Stimulated activated naive CD8-positive, alpha-beta T cell treated with anti-CD3 and anti-CD28 coated beads, Interleukin-15, amount 100 ng/mL, for 72 hours (primary cell): ENCODE measurements around the gene SERPINA7.
"Not testable (repeated sequence)": the region's sequence is repeated elsewhere in the genome, so short reads cannot be mapped to it uniquely, and the experiment has no call there.

ENCODE experiments used
- ATAC-seq: fragments of 150-1000 bp; cut with Tn5 transposase; 2 replicates; pipeline ENCODE4 v1.10.0; 2021; ENCODE audit warnings: mild to moderate bottlenecking, moderate library complexity
- DNase-seq, 2 donors: peaks; one replicate each; pipeline ENCODE4 v3.0.0; 2021 to 2022
- H3K27ac Mint-ChIP-seq, 2 donors: one replicate each; pipeline ENCODE4 v1.8.0; 2022; ENCODE audit warnings: mild to moderate bottlenecking in 2 of 2, mixed read lengths in 2 of 2, moderate library complexity in 2 of 2
- H3K27me3 Mint-ChIP-seq: one replicate; pipeline ENCODE4 v1.8.0; 2022; ENCODE audit warnings: mixed read lengths
- H3K4me1 Mint-ChIP-seq: one replicate; pipeline ENCODE4 v1.8.0; 2022; ENCODE audit warnings: mild to moderate bottlenecking, mixed read lengths
- H3K4me3 Mint-ChIP-seq, 2 donors: one replicate each; pipeline ENCODE4 v1.8.0; 2022; ENCODE audit warnings: mild to moderate bottlenecking in 2 of 2, mixed read lengths in 2 of 2, moderate library complexity in 1 of 2
- H3K9me3 Mint-ChIP-seq, 2 donors: one replicate each; pipeline ENCODE4 v1.8.0; 2022; ENCODE audit warnings: mixed read lengths in 2 of 2

SERPINA7 gene, protein sequence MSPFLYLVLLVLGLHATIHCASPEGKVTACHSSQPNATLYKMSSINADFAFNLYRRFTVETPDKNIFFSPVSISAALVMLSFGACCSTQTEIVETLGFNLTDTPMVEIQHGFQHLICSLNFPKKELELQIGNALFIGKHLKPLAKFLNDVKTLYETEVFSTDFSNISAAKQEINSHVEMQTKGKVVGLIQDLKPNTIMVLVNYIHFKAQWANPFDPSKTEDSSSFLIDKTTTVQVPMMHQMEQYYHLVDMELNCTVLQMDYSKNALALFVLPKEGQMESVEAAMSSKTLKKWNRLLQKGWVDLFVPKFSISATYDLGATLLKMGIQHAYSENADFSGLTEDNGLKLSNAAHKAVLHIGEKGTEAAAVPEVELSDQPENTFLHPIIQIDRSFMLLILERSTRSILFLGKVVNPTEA

DNA sequence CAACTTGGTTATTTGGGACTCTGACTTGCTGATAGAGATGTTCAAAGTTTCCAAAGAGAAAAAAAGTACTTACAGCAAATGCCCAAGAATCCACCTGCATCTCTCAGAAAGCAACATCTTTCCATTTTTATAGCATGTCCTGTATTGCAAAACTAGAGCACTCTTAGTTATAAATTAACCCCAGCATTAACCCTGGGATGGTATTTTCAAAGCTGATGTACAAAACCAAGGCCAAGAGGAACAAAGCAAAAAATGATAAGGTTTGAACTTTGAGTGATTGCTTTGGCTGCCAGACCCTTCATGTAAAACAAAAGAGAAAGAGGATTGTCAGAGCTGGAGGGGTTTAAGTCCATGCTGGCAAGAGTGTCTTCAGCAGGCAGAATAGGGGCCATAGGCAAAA lies at the start of gene SERPINA7:
TSS of gene SERPINA7 (minus strand) at position 103 of the 400 bp plus-strand sequence. CDS start 1,669 bp downstream, outside the sequence.
- ATAC-seq (no peak), DNase-seq (no peak)
- Mint-ChIP-seq H3K9me3 (no peaks in the 10 kb centered on the region), H3K27me3 (no peaks in the 10 kb centered on the region), H3K4me1 (no peaks in the 10 kb centered on the region), H3K27ac (no peak within 1 kb of the TSS), H3K4me3 (no peak within 1 kb of the TSS)

DNA sequence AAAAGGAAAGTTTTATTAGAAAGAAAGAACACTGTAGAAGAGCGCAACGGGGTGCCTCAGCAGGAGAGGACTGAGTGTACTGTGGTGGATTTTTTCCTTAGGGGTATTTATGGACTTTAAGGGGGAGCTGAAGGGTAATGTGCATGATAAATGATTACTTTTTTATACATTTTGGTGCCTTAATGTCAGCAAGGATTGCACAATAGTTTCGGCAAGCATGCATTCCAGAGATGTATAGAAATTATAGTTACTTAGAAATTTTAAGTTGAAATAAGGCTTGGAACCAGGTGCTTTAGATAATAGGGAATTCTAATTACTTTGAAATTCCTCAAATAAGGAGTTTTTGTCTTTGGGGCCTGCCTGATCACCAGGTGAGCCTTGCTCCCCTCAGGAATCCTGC lies 30.5 kb upstream of the SERPINA7 start:
- ATAC-seq = no peak
- Mint-ChIP-seq H3K4me1 (no peaks in the 10 kb centered on the region), H3K27me3 (no peaks in the 10 kb centered on the region), H3K4me3 (no peak overlapping the region), H3K9me3 (peaks cover 0 to 3% of the 10 kb centered on the region in 2 donors), H3K27ac (no peak overlapping the region)
- DNase-seq = no peak

DNA sequence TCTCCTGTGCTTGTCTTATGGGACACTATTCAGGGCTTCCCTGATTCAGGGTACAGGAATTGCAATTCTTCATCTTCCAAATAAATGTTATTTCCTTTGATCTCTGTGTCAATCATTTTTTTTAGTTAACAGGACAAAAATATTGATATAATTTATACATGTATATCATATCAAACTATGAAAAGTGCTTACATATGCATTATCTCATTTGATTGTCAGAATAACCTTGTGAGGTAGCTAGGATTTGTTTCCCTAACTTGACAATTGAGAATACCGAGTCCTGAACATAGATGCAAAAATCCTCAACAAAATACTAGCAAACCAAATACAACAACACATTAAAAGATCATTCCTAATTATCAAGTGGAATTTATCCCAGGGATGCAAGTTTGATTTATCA lies 11.5 kb upstream of the SERPINA7 start:
- Mint-ChIP-seq H3K4me3 (no peak overlapping the region), H3K4me1 (no peaks in the 10 kb centered on the region), H3K27me3 (no peaks in the 10 kb centered on the region), H3K9me3 (no peaks in the 10 kb centered on the region), H3K27ac (no peak overlapping the region)
- DNase-seq = no peak
- no peak for ATAC-seq

DNA sequence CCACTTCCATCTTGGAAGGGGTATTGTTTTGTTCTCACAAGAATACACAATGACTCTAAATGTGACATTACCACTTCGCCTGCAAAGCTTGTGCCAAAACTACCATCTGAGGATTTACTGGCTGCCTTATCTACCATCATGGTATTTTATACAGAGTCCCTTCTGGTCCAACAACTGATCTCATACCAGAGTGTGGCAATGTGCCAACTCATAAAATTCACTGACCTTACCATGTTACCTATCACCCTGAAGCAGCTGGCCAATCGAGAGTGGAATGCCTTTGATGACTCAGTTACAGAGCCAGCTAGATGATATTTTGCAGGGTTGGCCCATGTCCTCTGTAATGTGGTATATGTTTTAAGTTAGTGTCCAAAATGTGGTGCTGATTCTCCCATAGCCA lies 3.8 kb upstream of the SERPINA7 start:
- Mint-ChIP-seq H3K27ac (no peak overlapping the region), H3K9me3 (no peaks in the 10 kb centered on the region), H3K27me3 (no peaks in the 10 kb centered on the region), H3K4me3 (no peak overlapping the region), H3K4me1 (no peaks in the 10 kb centered on the region)
- no peak for DNase-seq
- no peak for ATAC-seq

DNA sequence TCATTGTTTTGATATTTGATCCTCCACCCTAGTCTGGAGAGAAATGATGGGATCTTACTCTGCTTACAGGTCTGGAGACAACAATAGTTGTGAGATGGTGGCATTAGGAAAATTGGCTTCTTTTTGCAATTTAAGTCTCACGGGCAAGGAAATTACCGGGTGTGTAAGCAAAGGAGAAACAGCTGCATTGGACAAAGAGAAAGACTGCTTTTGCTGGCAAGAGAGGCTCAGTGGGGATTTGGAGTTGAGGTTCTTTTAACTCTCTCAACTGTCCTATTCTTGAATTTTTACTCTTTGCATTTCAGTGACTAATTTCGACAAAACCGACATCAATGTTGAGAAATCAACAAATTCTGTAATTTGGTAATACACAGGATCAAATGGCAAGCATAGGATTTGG lies 2.3 kb upstream of the SERPINA7 start:
- Mint-ChIP-seq H3K4me1 (no peaks in the 10 kb centered on the region), H3K27me3 (no peaks in the 10 kb centered on the region), H3K27ac (no peak overlapping the region), H3K9me3 (no peaks in the 10 kb centered on the region), H3K4me3 (no peak overlapping the region)
- no peak for ATAC-seq
- no peak for DNase-seq

DNA sequence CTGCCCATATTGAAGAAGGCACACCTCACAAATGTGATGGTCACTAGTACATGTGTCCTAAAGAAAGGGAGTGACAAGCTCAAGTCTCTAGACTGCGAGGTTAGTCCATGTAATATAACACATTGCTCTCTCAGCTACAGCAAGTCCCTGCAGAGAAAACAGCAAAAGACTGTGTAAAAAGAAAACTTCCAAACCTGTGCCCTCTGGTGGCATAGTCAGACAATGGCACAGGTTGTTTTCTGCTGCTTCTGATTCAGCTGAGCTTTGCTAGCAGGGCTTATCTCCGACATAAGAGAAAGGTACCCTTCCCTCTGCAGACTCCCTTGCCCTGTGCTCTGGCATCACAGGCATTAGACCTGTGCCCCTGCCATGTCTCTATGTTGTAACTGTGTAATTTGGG lies 1.4 kb upstream of the SERPINA7 start:
- no peaks in the 10 kb centered on the region for H3K27me3 Mint-ChIP-seq
- no peaks in the 10 kb centered on the region for H3K4me1 Mint-ChIP-seq
- no peak overlapping the region for H3K27ac Mint-ChIP-seq
- no peak overlapping the region for H3K4me3 Mint-ChIP-seq
- no peaks in the 10 kb centered on the region for H3K9me3 Mint-ChIP-seq
- no peak for ATAC-seq
- no peak for DNase-seq

DNA sequence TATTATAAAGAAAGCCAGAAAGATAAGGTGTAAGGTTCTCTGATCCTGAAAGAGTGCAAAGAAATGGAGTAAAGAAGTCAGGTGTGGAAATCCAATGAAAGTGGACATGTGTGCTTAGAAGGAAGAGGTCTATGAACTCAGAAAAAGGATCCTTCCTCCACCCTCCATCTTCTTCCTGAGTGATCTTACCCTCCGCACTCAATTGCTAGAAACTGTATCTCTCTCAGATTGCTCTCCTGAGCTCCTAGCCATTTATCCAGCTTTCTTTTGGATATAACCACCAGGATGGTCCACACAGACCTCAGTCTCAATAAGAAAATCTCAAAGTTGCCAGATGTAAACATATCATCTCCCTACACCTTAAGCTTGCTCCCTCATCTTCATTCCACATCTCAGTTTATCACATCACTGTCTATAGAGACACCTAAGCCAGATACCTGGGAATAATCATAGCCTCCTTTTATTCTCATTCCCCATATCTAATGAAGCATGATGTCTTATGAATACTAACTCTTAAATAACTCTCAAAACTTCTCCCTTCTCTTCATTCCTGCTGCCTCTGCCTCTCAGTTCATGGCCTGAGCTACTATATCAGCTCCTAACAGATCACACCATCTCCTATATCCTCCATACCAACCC lies 573 bp downstream of the SERPINA7 start:
- no peak for ATAC-seq
- DNase-seq = no peak
- no peak overlapping the region for H3K4me3 Mint-ChIP-seq
- H3K4me1 Mint-ChIP-seq = no peaks in the 10 kb centered on the region
- H3K27ac Mint-ChIP-seq = no peak overlapping the region
- H3K27me3 Mint-ChIP-seq = no peaks in the 10 kb centered on the region
- no peaks in the 10 kb centered on the region for H3K9me3 Mint-ChIP-seq

DNA sequence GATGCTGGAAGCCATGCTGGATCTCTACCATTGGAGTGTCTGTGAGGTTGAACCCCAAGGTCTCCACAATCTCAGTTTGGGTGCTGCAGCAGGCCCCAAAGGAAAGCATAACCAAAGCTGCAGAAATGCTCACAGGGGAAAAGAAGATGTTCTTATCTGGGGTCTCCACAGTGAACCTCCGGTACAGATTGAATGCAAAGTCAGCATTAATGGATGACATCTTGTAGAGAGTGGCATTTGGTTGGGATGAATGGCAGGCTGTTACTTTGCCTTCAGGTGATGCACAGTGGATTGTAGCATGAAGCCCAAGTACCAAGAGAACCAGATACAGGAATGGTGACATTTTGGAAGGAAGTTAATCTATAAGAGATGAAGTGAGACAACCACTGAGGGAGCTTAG lies 1.8 kb downstream of the SERPINA7 start:
- no peaks in the 10 kb centered on the region for H3K9me3 Mint-ChIP-seq
- H3K4me1 Mint-ChIP-seq = no peaks in the 10 kb centered on the region
- H3K27me3 Mint-ChIP-seq = no peaks in the 10 kb centered on the region
- DNase-seq (no peak), ATAC-seq (no peak)
- H3K4me3 Mint-ChIP-seq = no peak overlapping the region
- H3K27ac Mint-ChIP-seq = no peak overlapping the region

DNA sequence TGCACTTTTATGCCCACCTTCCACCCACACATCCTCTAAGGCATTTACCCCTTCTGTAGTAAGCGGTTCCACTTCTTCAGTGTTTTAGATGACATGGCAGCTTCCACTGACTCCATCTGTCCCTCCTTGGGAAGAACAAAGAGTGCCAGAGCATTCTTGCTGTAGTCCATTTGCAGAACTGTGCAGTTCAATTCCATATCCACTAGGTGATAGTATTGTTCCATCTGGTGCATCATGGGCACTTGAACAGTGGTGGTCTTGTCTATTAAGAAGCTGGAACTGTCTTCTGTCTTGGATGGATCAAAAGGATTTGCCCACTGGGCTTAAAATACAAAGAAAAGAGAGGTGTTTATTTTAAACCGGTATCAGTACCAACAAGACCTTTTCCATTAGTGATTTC lies 3.5 kb downstream of the SERPINA7 start:
- no peak for ATAC-seq
- DNase-seq = no peak
- no peaks in the 10 kb centered on the region for H3K27me3 Mint-ChIP-seq
- H3K27ac Mint-ChIP-seq = no peak overlapping the region
- no peaks in the 10 kb centered on the region for H3K9me3 Mint-ChIP-seq
- no peaks in the 10 kb centered on the region for H3K4me1 Mint-ChIP-seq
- no peak overlapping the region for H3K4me3 Mint-ChIP-seq

DNA sequence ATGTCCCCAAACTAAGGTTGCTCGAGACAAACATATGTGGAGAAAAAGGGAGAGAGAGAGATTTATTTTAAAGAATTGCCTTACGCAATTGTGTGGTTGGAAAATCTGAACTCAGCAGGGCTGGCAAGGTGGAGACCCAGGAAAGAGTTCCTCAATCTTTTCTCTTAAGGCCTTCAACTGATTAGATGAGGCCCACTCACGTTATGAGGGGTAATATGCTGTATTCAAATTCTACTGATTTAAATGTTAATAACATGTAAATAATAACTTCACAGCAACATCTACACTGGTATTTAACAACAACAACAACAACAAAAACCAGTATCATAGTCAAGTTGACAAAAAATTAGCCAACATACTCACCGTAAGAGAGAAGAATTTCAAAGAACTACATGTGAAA lies 14.6 kb downstream of the SERPINA7 start:
- DNase-seq (no peak), ATAC-seq (no peak)
- Mint-ChIP-seq H3K9me3 (no peaks in the 10 kb centered on the region), H3K4me1 (no peaks in the 10 kb centered on the region), H3K27me3 (no peaks in the 10 kb centered on the region), H3K4me3 (no peak overlapping the region), H3K27ac (no peak overlapping the region)

DNA sequence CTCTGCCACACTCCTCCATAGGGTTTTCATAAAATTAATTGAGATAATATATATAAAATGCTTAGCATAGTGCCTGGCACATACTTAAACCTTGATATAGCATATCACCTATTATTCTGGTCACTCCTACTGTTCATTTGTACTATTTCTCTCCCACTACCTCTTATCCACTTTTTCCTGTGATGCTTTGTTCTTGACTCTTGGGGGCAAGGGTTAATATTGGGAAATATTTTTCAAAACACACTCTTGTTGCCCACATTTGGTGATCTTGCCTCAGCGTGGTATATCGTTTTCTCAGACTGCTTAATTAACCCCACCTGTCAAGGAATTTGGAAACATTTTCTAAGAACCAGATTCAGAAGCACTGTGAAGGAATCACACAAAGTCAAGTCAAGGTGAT lies 16.3 kb downstream of the SERPINA7 start:
- H3K27me3 Mint-ChIP-seq = no peaks in the 10 kb centered on the region
- no peak overlapping the region for H3K27ac Mint-ChIP-seq
- no peaks in the 10 kb centered on the region for H3K4me1 Mint-ChIP-seq
- DNase-seq (no peak), ATAC-seq (no peak)
- H3K4me3 Mint-ChIP-seq = no peak overlapping the region
- H3K9me3 Mint-ChIP-seq = no peaks in the 10 kb centered on the region

DNA sequence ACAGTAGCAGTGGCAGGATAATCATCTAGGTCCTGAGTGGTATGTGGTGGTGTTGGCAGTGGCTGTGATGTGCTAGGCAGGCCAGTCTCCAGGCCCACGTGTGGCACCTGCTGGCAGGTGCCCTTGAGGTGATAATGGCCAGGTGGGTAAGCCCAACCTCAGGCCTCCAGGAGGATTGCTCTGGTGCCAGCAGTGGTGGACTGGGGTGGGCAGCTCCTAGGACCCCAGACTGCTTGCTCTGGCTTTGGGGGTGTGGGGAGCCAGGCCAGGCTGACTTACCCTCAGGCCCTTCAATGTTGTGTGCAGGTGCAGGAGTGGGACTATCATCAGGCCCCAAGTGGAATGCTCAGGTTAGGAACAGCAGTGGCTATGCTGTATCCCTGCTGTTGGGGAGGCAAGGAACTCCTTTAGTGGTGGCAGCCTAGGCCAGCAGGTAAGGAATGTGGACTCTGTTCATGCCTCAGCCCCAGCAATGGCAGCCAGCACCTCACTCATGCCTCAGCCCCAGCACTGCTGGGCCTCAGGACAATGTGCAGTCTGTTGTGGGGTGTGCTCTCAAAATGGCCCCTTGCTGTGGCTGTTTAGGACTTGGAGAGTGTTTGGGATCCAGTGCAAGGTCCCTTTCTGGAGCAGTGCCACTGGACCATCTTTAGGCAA lies 24.3 kb downstream of the SERPINA7 start:
- ATAC-seq = no peak
- Mint-ChIP-seq H3K4me1 (no peaks in the 10 kb centered on the region), H3K4me3 (no peak overlapping the region), H3K27ac (no peak overlapping the region), H3K27me3 (no peaks in the 10 kb centered on the region), H3K9me3 (peaks cover 0 to 4% of the 10 kb centered on the region in 2 donors)
- DNase-seq = no peak

DNA sequence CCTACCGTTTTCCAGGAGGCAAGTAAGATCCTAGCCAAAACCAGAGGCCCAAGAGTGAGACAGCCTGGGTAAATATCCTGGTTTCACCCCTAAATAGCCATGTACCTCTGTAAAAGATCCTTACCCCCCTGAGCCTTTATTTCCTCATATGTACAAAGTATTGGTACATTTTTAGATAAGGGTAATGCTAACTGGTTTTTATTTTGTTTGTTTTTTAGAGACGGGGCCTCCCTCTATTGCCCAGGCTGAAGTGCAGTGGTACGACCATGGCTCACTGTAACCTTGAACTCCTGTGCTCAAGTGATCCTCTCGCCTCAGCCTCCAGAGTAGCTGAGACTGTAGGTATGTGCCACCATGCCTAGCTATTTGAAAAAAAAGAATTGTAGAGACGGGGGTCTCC lies 29.4 kb downstream of the SERPINA7 start:
- Mint-ChIP-seq H3K4me1 (no peaks in the 10 kb centered on the region), H3K4me3 (no peak overlapping the region), H3K27ac (no peak overlapping the region), H3K9me3 (peaks cover 0 to 4% of the 10 kb centered on the region in 2 donors), H3K27me3 (no peaks in the 10 kb centered on the region)
- ATAC-seq (no peak), DNase-seq (no peak)

DNA sequence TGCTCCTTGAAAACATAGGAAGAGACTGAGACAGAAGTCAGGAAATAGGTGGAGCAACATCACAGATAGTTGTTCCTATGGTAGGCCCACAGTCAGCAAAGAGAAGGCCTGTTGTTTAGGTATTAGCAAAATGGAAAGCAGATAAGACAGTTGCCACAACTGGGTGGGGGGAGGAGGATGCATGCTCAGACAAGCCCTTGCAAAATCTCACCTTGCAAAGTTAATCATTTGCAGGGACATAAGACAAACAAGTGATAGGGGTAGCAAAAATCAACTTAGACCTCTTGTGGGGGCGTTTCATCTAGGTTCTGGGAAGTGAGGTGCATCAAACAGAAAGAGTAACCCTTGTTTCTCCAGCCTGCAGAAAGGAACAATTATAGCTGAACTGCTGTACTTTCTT lies 30.7 kb downstream of the SERPINA7 start:
- no peaks in the 10 kb centered on the region for H3K4me1 Mint-ChIP-seq
- no peak overlapping the region for H3K27ac Mint-ChIP-seq
- peaks cover 0 to 4% of the 10 kb centered on the region in 2 donors for H3K9me3 Mint-ChIP-seq
- DNase-seq (no peak), ATAC-seq (no peak)
- H3K27me3 Mint-ChIP-seq = no peaks in the 10 kb centered on the region
- H3K4me3 Mint-ChIP-seq = no peak overlapping the region

DNA sequence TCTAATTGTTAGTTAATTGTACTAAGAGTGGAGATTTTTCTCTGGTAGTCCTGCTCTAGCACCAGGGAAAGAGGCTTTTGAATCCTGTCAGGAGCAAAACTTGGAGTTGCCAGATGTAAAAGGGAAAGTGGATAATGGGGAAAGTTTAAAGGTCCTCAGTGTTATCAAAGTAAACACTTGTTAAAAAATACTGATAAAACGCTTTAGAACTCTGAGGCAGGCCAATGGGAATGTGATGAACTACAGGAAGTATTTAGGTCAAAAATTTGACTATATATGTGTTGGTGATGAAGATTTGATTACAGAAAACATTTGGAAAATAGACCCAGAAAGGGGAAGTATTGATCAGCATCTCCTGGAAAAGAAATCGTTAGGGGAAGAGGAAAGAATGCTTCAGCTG lies 32.8 kb downstream of the SERPINA7 start:
- H3K27me3 Mint-ChIP-seq = no peaks in the 10 kb centered on the region
- no peak for ATAC-seq
- no peak overlapping the region for H3K4me3 Mint-ChIP-seq
- H3K9me3 Mint-ChIP-seq = no peaks in the 10 kb centered on the region
- H3K27ac Mint-ChIP-seq = no peak overlapping the region
- no peaks in the 10 kb centered on the region for H3K4me1 Mint-ChIP-seq
- DNase-seq = no peak

DNA sequence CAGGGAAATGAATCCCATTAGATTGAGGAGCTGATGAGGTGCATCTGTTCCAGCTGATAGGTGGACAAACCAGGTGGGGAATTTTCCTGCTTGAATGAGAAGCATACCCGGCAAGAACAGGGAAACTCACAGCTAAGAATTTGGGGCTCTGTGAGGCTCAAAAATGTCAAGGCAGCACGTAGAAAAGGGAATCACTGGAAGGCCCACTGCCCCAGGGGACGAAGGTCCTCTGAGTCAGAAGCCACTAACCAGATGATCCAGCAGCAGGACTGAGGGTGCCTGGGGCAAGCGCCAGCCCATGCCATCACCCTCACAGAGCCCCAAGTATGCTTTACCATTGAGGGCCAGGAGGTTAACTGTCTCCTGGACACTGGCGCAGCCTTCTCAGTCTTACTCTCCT lies 37.9 kb downstream of the SERPINA7 start:
- not testable (repeated sequence) for H3K4me1 Mint-ChIP-seq, ATAC-seq, DNase-seq, H3K27me3 Mint-ChIP-seq, H3K4me3 Mint-ChIP-seq, H3K9me3 Mint-ChIP-seq, H3K27ac Mint-ChIP-seq
